ENCODE data around the gene BCLAF1. TPM values are rescaled to one million over a fixed set of nuclear protein-coding genes. Genes with fewer than 3 reads are reported as not detected.

BCLAF1 gene
- polyA plus RNA-seq, 1 experiment, result 39.1 TPM

- ChIA-PET CTCF (no interaction called here), POLR2A (no interaction called here)
- Histone ChIP-seq H3K4me3 (ENCODE audit: low read depth, low read length) (no peak overlapping the region), H3K36me3 (ENCODE audit: control insufficient read depth, insufficient read depth, low read length) (no peaks in the 10 kb centered on the region; the same call in 1 of the 2 replicates), H3K27me3 (ENCODE audit: control insufficient read depth, insufficient read depth, low read length) (no peaks in the 10 kb centered on the region)
- TF ChIP-seq CTCF (IDR thresholded peaks at IDR 0.05; ENCODE audit: insufficient read depth, low read depth, low read length), result no peak
- DNase-seq (ENCODE audit: low read depth), result no peak
Observed at GRCh38 chr6:136284909-136285308, 4.7 kb downstream of the BCLAF1 start.

GRCh38 chr6:136282906-136283305 lies 6.7 kb downstream of the BCLAF1 start:
- no peak for TF ChIP-seq CTCF (IDR thresholded peaks at IDR 0.05; ENCODE audit: insufficient read depth, low read depth, low read length)
- ChIA-PET POLR2A (no interaction called here), CTCF (interaction anchor here (1.1 to 1.4 kb wide), 2 partner anchors 14 to 30 kb away, joined by 3 read pairs; no protein-coding TSS in a partner anchor)
- H3K36me3 ChIP-seq (ENCODE audit: control insufficient read depth, insufficient read depth, low read length), result no peaks in the 10 kb centered on the region; the same call in 1 of the 2 replicates
- H3K27me3 ChIP-seq (ENCODE audit: control insufficient read depth, insufficient read depth, low read length), result no peaks in the 10 kb centered on the region
- H3K4me3 ChIP-seq (ENCODE audit: low read depth, low read length), result no peak overlapping the region
- no peak for DNase-seq (ENCODE audit: low read depth)

- no peaks in the 10 kb centered on the region for H3K27me3 ChIP-seq (ENCODE audit: control insufficient read depth, insufficient read depth, low read length)
- ChIA-PET POLR2A (interaction anchor here (0.9 kb wide), 1 partner anchor 10 kb away, joined by 3 read pairs; the partner anchor contains the start of gene BCLAF1), CTCF (no interaction called here)
- no peak overlapping the region for H3K4me3 ChIP-seq (ENCODE audit: low read depth, low read length)
- DNase-seq (ENCODE audit: low read depth), result no peak
- H3K36me3 ChIP-seq (ENCODE audit: control insufficient read depth, insufficient read depth, low read length), result no peaks in the 10 kb centered on the region; the same call in 1 of the 2 replicates
- TF ChIP-seq CTCF (IDR thresholded peaks at IDR 0.05; ENCODE audit: insufficient read depth, low read depth, low read length), result no peak
Observed at GRCh38 chr6:136280032-136280609, 9.5 kb downstream of the BCLAF1 start.

- POLR2A ChIA-PET, result no interaction called here
- Histone ChIP-seq H3K4me3 (ENCODE audit: low read depth, low read length) (no peak overlapping the region), H3K36me3 (ENCODE audit: control insufficient read depth, insufficient read depth, low read length) (peaks cover 2% of the 10 kb centered on the region), H3K27me3 (ENCODE audit: control insufficient read depth, insufficient read depth, low read length) (no peaks in the 10 kb centered on the region)
- CTCF ChIA-PET, result interaction anchor here (0.9 kb wide), 1 partner anchor 43 kb away, joined by 3 read pairs; no protein-coding TSS in a partner anchor
- DNase-seq (ENCODE audit: low read depth), result no peak
- TF ChIP-seq CTCF (IDR thresholded peaks at IDR 0.05; ENCODE audit: insufficient read depth, low read depth, low read length), result no peak
Observed at GRCh38 chr6:136274062-136274461, 15.6 kb downstream of the BCLAF1 start.

GRCh38 chr6:136265101-136265500 lies 24.5 kb downstream of the BCLAF1 start:
- Histone ChIP-seq H3K4me3 (ENCODE audit: low read depth, low read length) (no peak overlapping the region), H3K36me3 (ENCODE audit: control insufficient read depth, insufficient read depth, low read length) (peaks cover 4% of the 10 kb centered on the region), H3K27me3 (ENCODE audit: control insufficient read depth, insufficient read depth, low read length) (no peaks in the 10 kb centered on the region)
- ChIA-PET CTCF (no interaction called here), POLR2A (interaction anchor here (0.7 kb wide), 1 partner anchor 771 kb away, joined by 3 read pairs; no protein-coding TSS in a partner anchor)
- no peak for DNase-seq (ENCODE audit: low read depth)
- TF ChIP-seq CTCF (IDR thresholded peaks at IDR 0.05; ENCODE audit: insufficient read depth, low read depth, low read length), result no peak
